ENCODE measurements around the gene ST3GAL3.

GRCh38 chr1:43883321-43883720 lies 176.0 kb downstream of the ST3GAL3 start:
- TF ChIP-seq CTCF (IDR thresholded peaks at IDR 0.05) (no peak), EZH2phosphoT487 (IDR thresholded peaks at IDR 0.05) (no peak)
